DOHH2 (cell line): ENCODE measurements around the gene SH3BP5.

Experiments
- H3F3A ChIP-seq: fragments of 200-600 bp; sonication (generic), shearing (Covaris generic); 2 replicates; pipeline ENCODE4 v1.6.0; 2016; ENCODE audit warnings: antibody characterized with exemption, mild to moderate bottlenecking; ENCODE audit not compliant: control insufficient read depth, insufficient read depth
- H3K27ac ChIP-seq: fragments of 200-600 bp; sonication (generic); 2 replicates; pipeline ENCODE4 v1.5.1; 2014; ENCODE audit warnings: low read depth, mild to moderate bottlenecking, low read length, moderate library complexity
- H3K27me3 ChIP-seq: fragments of 200-600 bp; sonication (generic); 2 replicates; pipeline ENCODE4 v1.6.1; 2014; ENCODE audit warnings: mild to moderate bottlenecking, low read length, mixed read lengths; ENCODE audit not compliant: control insufficient read depth
- H3K36me3 ChIP-seq: fragments of 200-600 bp; sonication (generic); 2 replicates; pipeline ENCODE4 v1.6.1; 2014; ENCODE audit warnings: mild to moderate bottlenecking, low read length, moderate library complexity, mixed read lengths; ENCODE audit not compliant: control insufficient read depth
- H3K4me1 ChIP-seq: fragments of 200-600 bp; sonication (generic); 2 replicates; pipeline ENCODE4 v1.6.1; 2014; ENCODE audit warnings: mild to moderate bottlenecking, low read length, mixed read lengths; ENCODE audit not compliant: control insufficient read depth
- H3K4me2 ChIP-seq: fragments of 200-600 bp; sonication (generic); 2 replicates; pipeline ENCODE4 v1.6.0; 2014; ENCODE audit warnings: mild to moderate bottlenecking, low read length, moderate library complexity
- H3K4me3 ChIP-seq: fragments of 200-600 bp; sonication (generic); 2 replicates; pipeline ENCODE4 v1.5.1; 2014; ENCODE audit warnings: mild to moderate bottlenecking, low read length, mixed read lengths
- H3K79me2 ChIP-seq: fragments of 200-600 bp; sonication (generic); 2 replicates; pipeline ENCODE4 v1.6.1; 2014; ENCODE audit warnings: mild to moderate bottlenecking, low read length, mixed read lengths; ENCODE audit not compliant: control insufficient read depth
- H3K9me2 ChIP-seq: fragments of 200-600 bp; sonication (generic); replicated peaks from 2 replicates; pipeline ENCODE4 v1.6.1; 2014; ENCODE audit warnings: mild to moderate bottlenecking, low read length, mixed read lengths; ENCODE audit not compliant: control insufficient read depth
- H3K9me3 ChIP-seq: fragments of 200-600 bp; sonication (generic); 2 replicates; pipeline ENCODE4 v1.6.1; 2014; ENCODE audit warnings: antibody characterized with exemption, low read length, mixed read lengths; ENCODE audit not compliant: control insufficient read depth, insufficient read depth
- H4K20me1 ChIP-seq: fragments of 200-600 bp; sonication (generic); 2 replicates; pipeline ENCODE4 v1.6.0; 2014; ENCODE audit warnings: low read depth, mild to moderate bottlenecking, antibody characterized with exemption, low read length, moderate library complexity; ENCODE audit not compliant: control insufficient read depth, insufficient read depth
- CTCF ChIP-seq: fragments of 200-600 bp; sonication (generic); IDR thresholded peaks from one replicate; pipeline ENCODE4 v1.5.1; 2014; ENCODE audit warnings: antibody characterized with exemption, mild to moderate bottlenecking, low read depth, low read length; ENCODE audit not compliant: poor library complexity, severe bottlenecking
- EZH2phosphoT487 ChIP-seq: fragments of 200-600 bp; sonication (generic); IDR thresholded peaks from 2 replicates; pipeline ENCODE4 v1.6.1; 2017; ENCODE audit warnings: borderline replicate concordance, mild to moderate bottlenecking, antibody characterized with exemption, low read length, moderate library complexity, mixed read lengths

The SH3BP5 gene

GRCh38 chr3:15263926-15264325 lies 68.5 kb downstream of the SH3BP5 start:
- Histone ChIP-seq H3K4me2 (no peak overlapping the region), H3K9me2 (no peaks in the 10 kb centered on the region), H3K4me3 (no peak overlapping the region), H3K4me1 (peaks cover 12% of the 10 kb centered on the region; the same call in 1 of the 2 replicates), H3F3A (no peaks in the 10 kb centered on the region), H3K9me3 (no peaks in the 10 kb centered on the region), H3K27ac (no peak overlapping the region), H3K36me3 (peaks cover 48% of the 10 kb centered on the region), H3K27me3 (no peaks in the 10 kb centered on the region), H3K79me2 (no peaks in the 10 kb centered on the region; the same call in 1 of the 2 replicates), H4K20me1 (no peaks in the 10 kb centered on the region)
- no peak for TF ChIP-seq CTCF
- no peak for TF ChIP-seq EZH2phosphoT487

DNA sequence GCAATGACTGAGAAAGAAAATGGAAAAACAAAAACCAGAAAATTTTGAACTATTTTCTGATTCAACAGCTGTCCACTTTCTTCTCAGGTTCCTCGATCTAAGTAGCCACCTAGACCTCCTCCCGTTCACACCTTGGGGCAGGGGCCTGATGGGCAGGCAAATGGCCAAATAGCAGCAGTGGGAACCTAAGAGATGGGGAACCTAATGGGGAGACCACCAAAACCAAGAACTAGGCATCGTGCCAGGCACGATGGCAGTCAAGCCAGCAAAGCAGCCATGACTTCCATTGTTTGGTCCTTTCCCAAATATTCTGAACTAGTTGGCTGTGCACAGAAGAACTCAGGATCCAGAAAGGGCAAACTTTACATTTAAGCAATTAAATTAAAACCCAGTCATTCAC lies 69.3 kb downstream of the SH3BP5 start:
- no peak overlapping the region for H3K27ac ChIP-seq
- peaks cover 51% of the 10 kb centered on the region for H3K36me3 ChIP-seq

GRCh38 chr3:15262021-15262420 lies 70.4 kb downstream of the SH3BP5 start:
- H3K9me3 ChIP-seq = no peaks in the 10 kb centered on the region
- H4K20me1 ChIP-seq = no peaks in the 10 kb centered on the region
- H3K4me1 ChIP-seq = peaks cover 8% of the 10 kb centered on the region; the same call in 1 of the 2 replicates
- no peaks in the 10 kb centered on the region for H3F3A ChIP-seq
- H3K36me3 ChIP-seq = peaks cover 54% of the 10 kb centered on the region
- TF ChIP-seq EZH2phosphoT487 (no peak), CTCF (no peak)
- no peaks in the 10 kb centered on the region; the same call in 1 of the 2 replicates for H3K79me2 ChIP-seq
- H3K4me3 ChIP-seq = no peak overlapping the region
- no peaks in the 10 kb centered on the region for H3K9me2 ChIP-seq
- H3K27me3 ChIP-seq = no peaks in the 10 kb centered on the region
- H3K27ac ChIP-seq = no peak overlapping the region
- no peak overlapping the region for H3K4me2 ChIP-seq

More for the DNA sequence above, 69.3 kb downstream of the SH3BP5 start:
- Histone ChIP-seq H3K27me3 (no peaks in the 10 kb centered on the region), H3K4me2 (no peak overlapping the region), H3K79me2 (no peaks in the 10 kb centered on the region; the same call in 1 of the 2 replicates), H3K9me2 (no peaks in the 10 kb centered on the region), H3K4me3 (no peak overlapping the region), H3K4me1 (peaks cover 10% of the 10 kb centered on the region; the same call in 1 of the 2 replicates), H4K20me1 (no peaks in the 10 kb centered on the region), H3K9me3 (no peaks in the 10 kb centered on the region), H3F3A (no peaks in the 10 kb centered on the region)
- TF ChIP-seq EZH2phosphoT487 = no peak
- TF ChIP-seq CTCF = no peak

DNA sequence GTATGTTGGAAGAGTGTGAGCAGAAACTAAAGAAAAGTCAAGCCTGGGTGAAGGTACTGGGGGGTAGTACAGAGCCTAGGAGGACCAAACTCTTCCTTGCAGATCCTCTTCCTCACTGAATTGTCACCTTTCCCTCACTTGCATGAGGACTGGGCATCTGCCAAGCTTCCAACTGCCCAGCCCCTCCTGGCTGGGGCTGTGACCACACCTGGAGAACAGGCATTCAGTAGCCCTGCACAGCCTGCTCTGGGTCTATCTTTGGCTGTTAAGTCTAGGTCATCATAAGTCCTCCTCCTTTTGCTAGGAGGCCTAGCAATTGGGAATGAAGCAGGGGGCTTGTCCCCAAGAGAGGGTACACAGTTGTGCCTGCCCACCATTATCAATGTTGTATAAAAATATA lies 71.1 kb downstream of the SH3BP5 start:
- no peaks in the 10 kb centered on the region for H3K27me3 ChIP-seq

More for the DNA sequence above, 71.1 kb downstream of the SH3BP5 start:
- TF ChIP-seq EZH2phosphoT487 = no peak
- no peak for TF ChIP-seq CTCF
- no peaks in the 10 kb centered on the region for H3K9me2 ChIP-seq
- H3K9me3 ChIP-seq = no peaks in the 10 kb centered on the region
- no peaks in the 10 kb centered on the region for H4K20me1 ChIP-seq
- no peaks in the 10 kb centered on the region for H3F3A ChIP-seq
- H3K4me2 ChIP-seq = no peak overlapping the region
- no peak overlapping the region for H3K4me3 ChIP-seq
- no peak overlapping the region for H3K27ac ChIP-seq
- peaks cover 61% of the 10 kb centered on the region for H3K36me3 ChIP-seq
- no peaks in the 10 kb centered on the region; the same call in 1 of the 2 replicates for H3K79me2 ChIP-seq
- H3K4me1 ChIP-seq = peaks cover 8% of the 10 kb centered on the region; the same call in 1 of the 2 replicates
